WI38 (cell line): ENCODE data around the gene ZNF701.

Experiments used
- H3K4me3 ChIP-seq: 2 replicates; pipeline ENCODE4 v1.5.1; 2011; ENCODE audit warnings: low read depth, mild to moderate bottlenecking, control low read depth, low read length
- CTCF ChIP-seq: IDR thresholded peaks from 2 replicates; pipeline ENCODE4 v1.5.1; 2012; ENCODE audit warnings: low read depth, mild to moderate bottlenecking, control low read depth, low read length

The ZNF701 gene

GRCh38 chr19:52601025-52601973 is 31.2 kb downstream of the ZNF701 start:
- H3K4me3 ChIP-seq: peak overlapping the region; percentile 70
- TF ChIP-seq CTCF: no peak

GRCh38 chr19:52601974-52602366 is 31.9 kb downstream of the ZNF701 start:
- peak overlapping the region; percentile 70 for H3K4me3 ChIP-seq

GRCh38 chr19:52602941-52603340 is 32.9 kb downstream of the ZNF701 start:
- H3K4me3 ChIP-seq: no peak overlapping the region
- no peak for TF ChIP-seq CTCF

- no peak overlapping the region for H3K4me3 ChIP-seq
- TF ChIP-seq CTCF: no peak
Observed at GRCh38 chr19:52603558-52604207, 33.6 kb downstream of the ZNF701 start.

- no peak for TF ChIP-seq CTCF
- H3K4me3 ChIP-seq: no peak overlapping the region
Observed at GRCh38 chr19:52613299-52613906, 43.3 kb downstream of the ZNF701 start.

GRCh38 chr19:52621376-52621775 is 51.3 kb downstream of the ZNF701 start:
- TF ChIP-seq CTCF: no peak
- no peak overlapping the region for H3K4me3 ChIP-seq

GRCh38 chr19:52622261-52622660 is 52.2 kb downstream of the ZNF701 start:
- TF ChIP-seq CTCF: no peak
- H3K4me3 ChIP-seq: no peak overlapping the region
